ENCODE measurements around the gene RFC5. TPM values are rescaled to one million over a fixed set of nuclear protein-coding genes. Genes with fewer than 3 reads are reported as not detected.

The RFC5 gene
- total RNA-seq, 4 donors from 2014 or later = 4.9 to 8.7 (median 7.6) TPM; not detected in 1

- Histone ChIP-seq H3K4me1 (peaks cover 21 to 61% (median 35%) of the 10 kb centered on the region in 4 donors), H3K4me3 (no peak overlapping the region), H3K27me3 (no peaks in the 10 kb centered on the region), H3K27ac (peak overlapping the region; percentile 82 to 88 (median 86)), H3K9me3 (no peaks in the 10 kb centered on the region), H3K36me3 (peaks cover 0 to 16% (median 6%) of the 10 kb centered on the region in 4 donors)
- 77 to 88% methylated on average over 10 of the region's 10 CpGs for WGBS, 2 donors (ENCODE audit: low coverage in 1 of 2)
- in situ Hi-C loops (cut with MboI; ENCODE audit: low pct_ligation_motif_present in 1 of 4, low pct_unique_long_range_greater_than_20kb in 1 of 4, low sequenced_read_pairs in 3 of 4) (no loop called here), intact Hi-C loops (cut with DNase I; ENCODE audit: low total_unique reads) (no loop called here)
- TF ChIP-seq POLR2A (IDR thresholded peaks at IDR 0.05) = no peak
- no peak for TF ChIP-seq EP300 (IDR thresholded peaks at IDR 0.05; ENCODE audit: low read depth)
- no peak for TF ChIP-seq CTCF (IDR thresholded peaks at IDR 0.05)
- TF ChIP-seq POLR2AphosphoS5 (IDR thresholded peaks at IDR 0.05) = no peak
- no peak for DNase-seq
Measured at GRCh38 chr12:118053071-118053985, 36.8 kb downstream of the RFC5 start.

- no peaks in the 10 kb centered on the region for H3K27me3 ChIP-seq
- WGBS, 2 donors (ENCODE audit: low coverage in 1 of 2) = 59 to 90% methylated on average over 1 to 2 of the region's 2 CpGs
- peak overlapping the region in 2 of 4 donors; percentile 82 to 86 for H3K27ac ChIP-seq
- TF ChIP-seq EP300 (IDR thresholded peaks at IDR 0.05; ENCODE audit: low read depth) (no peak), CTCF (IDR thresholded peaks at IDR 0.05) (peak; percentile 51 to 64 (median 56))
- peaks cover 21 to 73% (median 43%) of the 10 kb centered on the region in 4 donors for H3K4me1 ChIP-seq
- H3K4me3 ChIP-seq = no peak overlapping the region
- intact Hi-C loops (cut with DNase I; ENCODE audit: low total_unique reads) (no loop called here), in situ Hi-C loops (cut with MboI; ENCODE audit: low pct_ligation_motif_present in 1 of 4, low pct_unique_long_range_greater_than_20kb in 1 of 4, low sequenced_read_pairs in 3 of 4) (no loop called here)
- H3K9me3 ChIP-seq = no peaks in the 10 kb centered on the region
- peak; percentile 54 for DNase-seq
- H3K36me3 ChIP-seq = peaks cover 0 to 15% (median 3%) of the 10 kb centered on the region in 4 donors
Measured at GRCh38 chr12:118055144-118055557, 38.6 kb downstream of the RFC5 start.

- H3K4me1 ChIP-seq = peaks cover 21 to 73% (median 43%) of the 10 kb centered on the region in 4 donors
- no peak overlapping the region for H3K4me3 ChIP-seq
- DNase-seq = no peak
- in situ Hi-C loops (cut with MboI; ENCODE audit: low pct_ligation_motif_present in 1 of 4, low pct_unique_long_range_greater_than_20kb in 1 of 4, low sequenced_read_pairs in 3 of 4) = no loop called here
- intact Hi-C loops (cut with DNase I; ENCODE audit: low total_unique reads) = no loop called here
- H3K9me3 ChIP-seq = no peaks in the 10 kb centered on the region
- WGBS, 2 donors (ENCODE audit: low coverage in 1 of 2) = 63 to 66% methylated on average over 8 to 13 of the region's 13 CpGs
- peaks cover 0 to 6% (median 0%) of the 10 kb centered on the region in 4 donors for H3K36me3 ChIP-seq
- TF ChIP-seq CTCF (IDR thresholded peaks at IDR 0.05) (no peak), POLR2A (IDR thresholded peaks at IDR 0.05) (no peak), POLR2AphosphoS5 (IDR thresholded peaks at IDR 0.05) (no peak), EP300 (IDR thresholded peaks at IDR 0.05; ENCODE audit: low read depth) (no peak)
- peak overlapping the region; percentile 35 to 62 (median 58) for H3K27ac ChIP-seq
- no peaks in the 10 kb centered on the region for H3K27me3 ChIP-seq
Measured at GRCh38 chr12:118055865-118056773, 39.6 kb downstream of the RFC5 start.

- Histone ChIP-seq H3K9me3 (no peaks in the 10 kb centered on the region), H3K4me3 (no peak overlapping the region), H3K4me1 (peaks cover 11 to 61% (median 34%) of the 10 kb centered on the region in 4 donors), H3K36me3 (no peaks in the 10 kb centered on the region), H3K27ac (no peak overlapping the region), H3K27me3 (no peaks in the 10 kb centered on the region)
- in situ Hi-C loops (cut with MboI; ENCODE audit: low pct_ligation_motif_present in 1 of 4, low pct_unique_long_range_greater_than_20kb in 1 of 4, low sequenced_read_pairs in 3 of 4) (no loop called here), intact Hi-C loops (cut with DNase I; ENCODE audit: low total_unique reads) (no loop called here)
- TF ChIP-seq POLR2AphosphoS5 (IDR thresholded peaks at IDR 0.05) (no peak), POLR2A (IDR thresholded peaks at IDR 0.05) (no peak), CTCF (IDR thresholded peaks at IDR 0.05) (no peak), EP300 (IDR thresholded peaks at IDR 0.05; ENCODE audit: low read depth) (no peak)
- no peak for DNase-seq
- 96 to 98% methylated on average over 7 of the region's 7 CpGs for WGBS, 2 donors (ENCODE audit: low coverage in 1 of 2)
Measured at GRCh38 chr12:118058227-118058626, 41.7 kb downstream of the RFC5 start.
